Loucy (cell line): Measurements from ENCODE around the gene C1QL3.

ENCODE experiments used
- H2AFZ ChIP-seq: fragments of 200-600 bp; sonication (generic); 2 replicates; pipeline ENCODE4 v1.6.0; 2016; ENCODE audit warnings: antibody characterized with exemption, mild to moderate bottlenecking, low read length, moderate library complexity
- H3F3A ChIP-seq: fragments of 200-600 bp; 2 replicates; pipeline ENCODE4 v1.6.0; 2016; ENCODE audit warnings: antibody characterized with exemption, low read depth, mild to moderate bottlenecking
- H3K27me3 ChIP-seq: fragments of 200-600 bp; sonication (generic); 2 replicates; pipeline ENCODE4 v1.6.1; 2014; ENCODE audit warnings: low read length, mild to moderate bottlenecking; ENCODE audit not compliant: insufficient read depth, poor library complexity, severe bottlenecking
- H3K36me3 ChIP-seq: fragments of 200-600 bp; sonication (generic); 2 replicates; pipeline ENCODE4 v1.6.1; 2016; ENCODE audit warnings: low read length; ENCODE audit not compliant: insufficient read depth
- H3K4me1 ChIP-seq: fragments of 200-600 bp; sonication (generic); 2 replicates; pipeline ENCODE4 v1.5.1; 2014; ENCODE audit warnings: low read length, mild to moderate bottlenecking; ENCODE audit not compliant: insufficient read depth, poor library complexity, severe bottlenecking
- H3K4me2 ChIP-seq: fragments of 200-600 bp; sonication (generic); 2 replicates; pipeline ENCODE4 v1.6.0; 2014; ENCODE audit warnings: antibody characterized with exemption, low read length, low read depth, mild to moderate bottlenecking; ENCODE audit not compliant: poor library complexity, severe bottlenecking
- H3K4me3 ChIP-seq: fragments of 200-600 bp; sonication (generic); 2 replicates; pipeline ENCODE4 v1.5.1; 2014; ENCODE audit warnings: low read length, mild to moderate bottlenecking, mixed read lengths; ENCODE audit not compliant: poor library complexity, severe bottlenecking
- H3K79me2 ChIP-seq: fragments of 200-600 bp; sonication (generic); 2 replicates; pipeline ENCODE4 v1.6.1; 2014; ENCODE audit warnings: low read length; ENCODE audit not compliant: insufficient read depth
- H3K9ac ChIP-seq: fragments of 200-600 bp; sonication (generic); 2 replicates; pipeline ENCODE4 v1.6.0; 2014; ENCODE audit warnings: mild to moderate bottlenecking, low read depth, low read length, moderate library complexity; ENCODE audit not compliant: poor library complexity, severe bottlenecking
- H3K9me2 ChIP-seq: fragments of 200-600 bp; sonication (generic); replicated peaks from 2 replicates; pipeline ENCODE4 v1.6.1; 2016; ENCODE audit warnings: low read depth, low read length, mixed read lengths
- H3K9me3 ChIP-seq: fragments of 200-600 bp; sonication (generic); 2 replicates; pipeline ENCODE4 v1.6.1; 2014; ENCODE audit warnings: mild to moderate bottlenecking, antibody characterized with exemption, low read length, low read depth; ENCODE audit not compliant: insufficient read depth
- H4K20me1 ChIP-seq: fragments of 200-600 bp; sonication (generic); 2 replicates; pipeline ENCODE4 v1.6.0; 2014; ENCODE audit warnings: antibody characterized with exemption, low read length, mild to moderate bottlenecking; ENCODE audit not compliant: insufficient read depth, poor library complexity, severe bottlenecking
- CTCF ChIP-seq: fragments of 200-600 bp; sonication (generic); conservative IDR thresholded peaks from 2 replicates; pipeline ENCODE4 v1.5.1; 2014; ENCODE audit warnings: mild to moderate bottlenecking, antibody characterized with exemption, low read length
- EZH2phosphoT487 ChIP-seq: fragments of 200-600 bp; IDR thresholded peaks from 2 replicates; pipeline ENCODE4 v1.6.1; 2018; ENCODE audit warnings: antibody characterized with exemption, mild to moderate bottlenecking, moderate library complexity, borderline replicate concordance

The C1QL3 gene

GRCh38 chr10:16527452-16527851, 5.8 kb upstream of the C1QL3 start:
- no peaks in the 10 kb centered on the region for H3F3A ChIP-seq
- no peaks in the 10 kb centered on the region for H3K27me3 ChIP-seq

GRCh38 chr10:16520900-16521299, 779 bp downstream of the C1QL3 start:
- Histone ChIP-seq H3K4me3 (no peak overlapping the region), H3F3A (no peaks in the 10 kb centered on the region), H3K9ac (no peak overlapping the region), H2AFZ (no peak overlapping the region), H3K9me2 (no peaks in the 10 kb centered on the region), H3K9me3 (no peaks in the 10 kb centered on the region), H3K36me3 (no peaks in the 10 kb centered on the region), H3K79me2 (no peaks in the 10 kb centered on the region), H4K20me1 (no peaks in the 10 kb centered on the region), H3K4me1 (no peaks in the 10 kb centered on the region), H3K4me2 (no peak overlapping the region), H3K27me3 (no peaks in the 10 kb centered on the region)
- no peak for TF ChIP-seq CTCF
- TF ChIP-seq EZH2phosphoT487, result no peak

More at GRCh38 chr10:16527452-16527851, 5.8 kb upstream of the C1QL3 start:
- Histone ChIP-seq H3K9ac (no peak overlapping the region), H4K20me1 (no peaks in the 10 kb centered on the region), H2AFZ (no peak overlapping the region), H3K4me3 (no peak overlapping the region), H3K9me2 (no peaks in the 10 kb centered on the region), H3K36me3 (no peaks in the 10 kb centered on the region), H3K79me2 (no peaks in the 10 kb centered on the region), H3K4me2 (no peak overlapping the region), H3K4me1 (no peaks in the 10 kb centered on the region), H3K9me3 (no peaks in the 10 kb centered on the region)
- TF ChIP-seq CTCF (no peak), EZH2phosphoT487 (no peak)

GRCh38 chr10:16519908-16520861, 1.5 kb downstream of the C1QL3 start:
- H3K4me3 ChIP-seq, result no peak overlapping the region
- H3K4me2 ChIP-seq, result no peak overlapping the region
- no peak overlapping the region for H3K9ac ChIP-seq
- no peaks in the 10 kb centered on the region for H3K9me2 ChIP-seq
- H2AFZ ChIP-seq, result no peak overlapping the region
- no peaks in the 10 kb centered on the region for H3K27me3 ChIP-seq
- H3K4me1 ChIP-seq, result no peaks in the 10 kb centered on the region
- H3K79me2 ChIP-seq, result no peaks in the 10 kb centered on the region
- no peaks in the 10 kb centered on the region for H3F3A ChIP-seq
- TF ChIP-seq EZH2phosphoT487 (no peak), CTCF (no peak)
- H4K20me1 ChIP-seq, result no peaks in the 10 kb centered on the region
- H3K36me3 ChIP-seq, result no peaks in the 10 kb centered on the region
- no peaks in the 10 kb centered on the region for H3K9me3 ChIP-seq
